Ecto neural progenitor cell (in vitro differentiated cells): ENCODE results near the gene TARS1.

Experiments
- DNase-seq: peaks from one replicate; pipeline ENCODE4 v3.0.0-alpha.2; 2018; ENCODE audit warnings: low spot score

The TARS1 gene

DNA sequence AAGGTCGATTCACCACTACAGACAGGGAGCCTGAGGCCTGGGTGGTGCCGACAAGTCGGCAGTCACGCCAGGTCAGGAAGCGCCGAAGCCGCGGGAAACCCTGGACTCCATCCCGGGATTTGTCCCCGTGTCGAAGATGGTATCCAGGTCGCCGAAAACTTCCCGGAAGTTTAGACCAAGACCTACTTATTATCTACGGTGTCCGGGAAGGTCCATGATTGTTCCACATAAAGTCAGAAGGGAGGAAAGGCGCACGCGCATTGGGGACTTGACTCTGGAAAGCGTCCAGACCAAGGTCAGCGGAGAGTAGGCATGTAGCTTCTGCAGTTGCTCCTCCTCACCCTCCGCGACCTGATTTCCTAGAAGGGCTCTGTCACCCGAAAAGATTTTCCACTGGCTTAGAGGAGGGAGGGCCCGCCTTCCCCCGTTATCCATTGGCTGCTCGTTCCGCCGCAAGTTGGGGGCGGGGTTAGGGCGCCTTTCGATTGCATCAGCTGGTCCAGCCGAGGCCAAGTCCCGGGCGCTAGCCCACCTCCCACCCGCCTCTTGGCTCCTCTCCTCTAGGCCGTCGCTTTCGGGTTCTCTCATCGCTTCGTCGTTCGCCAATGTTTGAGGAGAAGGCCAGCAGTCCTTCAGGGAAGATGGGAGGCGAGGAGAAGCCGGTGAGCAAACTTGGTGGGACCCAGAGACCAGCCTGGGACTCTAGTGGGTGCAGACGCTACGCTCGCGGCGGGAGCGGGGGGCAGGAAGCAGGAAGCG lies at the start of gene TARS1:
Gene TARS1, plus strand, starts transcription at position 484 of the 759 bp plus-strand sequence. Its CDS starts 122 bp downstream, at position 606.
- peak; percentile 97 for DNase-seq

DNA sequence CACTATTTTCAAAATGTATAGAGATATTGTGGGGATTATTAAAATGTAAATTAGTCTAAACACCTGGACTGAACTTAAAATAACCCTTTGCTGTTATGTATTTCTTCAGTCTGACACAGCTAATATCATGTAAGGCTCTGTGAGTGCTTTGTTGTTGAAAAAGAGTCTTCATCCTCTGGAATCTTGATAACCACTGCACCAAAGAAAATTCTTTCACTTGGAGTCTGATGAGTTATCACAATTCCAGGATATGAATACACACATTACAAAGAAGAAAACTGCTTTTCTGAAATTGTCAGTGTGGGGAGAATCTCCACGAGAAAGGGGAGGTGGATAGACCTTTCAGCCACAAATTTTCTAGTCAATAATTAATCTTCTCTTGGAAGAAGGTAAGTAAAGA lies 42.3 kb upstream of the TARS1 start:
- DNase-seq = no peak

DNA sequence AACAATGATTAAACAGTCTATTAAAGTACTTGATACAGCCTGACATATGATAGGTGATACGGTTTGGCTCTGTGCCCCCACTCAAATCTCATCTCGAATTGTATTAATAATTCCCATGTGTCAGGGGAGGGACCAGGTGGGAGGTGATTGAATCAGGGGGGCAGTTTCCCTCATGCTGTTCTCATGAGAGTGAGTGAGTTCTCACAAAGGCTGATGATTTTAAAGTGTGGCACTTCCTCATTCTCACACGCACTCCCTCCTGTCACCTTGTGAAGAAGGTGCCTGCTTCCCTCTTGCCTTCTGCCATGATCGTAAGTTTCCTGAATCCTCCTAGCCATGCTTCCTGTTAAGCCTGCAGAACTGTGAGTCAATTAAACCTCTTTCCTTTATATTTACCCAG lies 40.1 kb upstream of the TARS1 start:
- DNase-seq = no peak

DNA sequence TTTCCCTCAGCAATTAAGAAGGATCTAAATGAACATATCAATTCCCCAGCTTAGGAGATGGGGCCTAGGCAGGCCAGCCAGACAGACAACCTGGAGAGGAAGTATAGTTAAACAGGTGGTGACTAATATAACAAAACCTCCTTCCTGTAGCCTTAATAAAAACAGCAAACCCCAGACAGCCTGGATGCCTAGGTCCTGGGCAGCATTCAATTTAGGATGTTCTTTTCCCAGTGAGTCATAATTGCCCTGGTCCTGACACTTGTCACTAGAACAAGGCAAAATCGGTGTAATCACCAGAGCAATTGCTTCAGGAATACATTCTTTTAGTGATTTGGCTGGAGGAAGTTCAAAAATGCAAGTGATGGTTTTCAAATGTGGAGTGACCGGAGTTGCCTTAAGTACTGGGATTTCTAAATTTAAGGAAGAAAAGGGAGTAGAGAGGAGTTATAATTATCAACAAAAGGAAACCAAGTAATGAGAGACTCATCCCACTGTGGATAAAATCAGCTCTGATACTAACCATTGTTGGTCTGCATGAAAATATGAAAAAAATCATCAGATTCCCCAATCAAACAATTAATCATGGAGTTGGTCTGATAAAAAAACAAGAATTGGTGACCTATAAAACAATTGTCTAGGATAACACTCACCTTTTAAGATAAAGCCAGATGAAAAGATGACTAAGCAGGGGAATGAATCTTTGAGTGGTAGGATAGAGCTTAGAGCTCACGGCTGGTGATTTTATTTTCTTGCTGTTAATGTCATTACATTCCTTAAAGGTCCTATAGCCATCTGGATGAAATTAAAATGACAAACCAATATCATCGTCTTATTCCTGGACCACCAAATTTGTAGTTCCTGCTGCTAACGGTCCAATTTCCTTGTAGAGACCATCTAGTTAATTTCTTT lies 39.0 kb upstream of the TARS1 start:
- no peak for DNase-seq

DNA sequence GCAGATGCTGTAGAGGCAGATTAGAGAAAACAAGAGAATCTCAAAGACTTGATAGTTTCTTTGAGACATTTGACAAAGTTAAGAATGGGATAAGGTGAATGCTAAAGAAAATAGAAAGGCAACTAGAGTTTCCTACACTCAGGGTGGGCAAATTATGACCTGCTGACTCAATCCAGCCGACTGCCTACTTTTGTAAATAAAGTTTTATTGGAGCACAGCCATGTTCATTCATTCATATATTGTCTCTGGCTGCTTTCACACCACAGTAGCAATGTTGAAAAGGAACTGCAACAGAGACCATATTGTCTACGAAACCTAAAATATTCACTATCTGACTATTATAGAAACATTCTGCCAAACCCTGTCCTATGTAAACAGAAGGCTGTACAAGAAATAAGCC lies 37.6 kb upstream of the TARS1 start:
- DNase-seq = no peak

DNA sequence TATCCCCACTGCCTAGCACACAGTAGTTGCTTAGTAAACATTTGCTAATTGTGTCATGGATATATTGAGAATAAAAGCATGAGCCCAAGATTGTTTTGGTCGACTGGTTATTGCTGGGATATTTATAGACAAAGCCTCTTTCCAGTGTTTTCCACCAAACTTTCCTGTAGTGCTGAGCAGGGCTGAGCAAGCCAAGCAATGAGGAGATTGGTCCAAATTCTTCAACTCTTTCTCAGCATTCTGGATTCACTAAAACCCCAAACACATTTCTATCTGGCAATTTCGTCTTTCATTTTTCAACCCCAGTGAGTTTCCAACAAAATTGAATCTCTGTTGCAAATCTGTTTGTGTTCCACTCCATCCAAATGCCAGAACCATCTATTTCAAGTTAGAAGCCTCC lies 31.9 kb upstream of the TARS1 start:
- no peak for DNase-seq

DNA sequence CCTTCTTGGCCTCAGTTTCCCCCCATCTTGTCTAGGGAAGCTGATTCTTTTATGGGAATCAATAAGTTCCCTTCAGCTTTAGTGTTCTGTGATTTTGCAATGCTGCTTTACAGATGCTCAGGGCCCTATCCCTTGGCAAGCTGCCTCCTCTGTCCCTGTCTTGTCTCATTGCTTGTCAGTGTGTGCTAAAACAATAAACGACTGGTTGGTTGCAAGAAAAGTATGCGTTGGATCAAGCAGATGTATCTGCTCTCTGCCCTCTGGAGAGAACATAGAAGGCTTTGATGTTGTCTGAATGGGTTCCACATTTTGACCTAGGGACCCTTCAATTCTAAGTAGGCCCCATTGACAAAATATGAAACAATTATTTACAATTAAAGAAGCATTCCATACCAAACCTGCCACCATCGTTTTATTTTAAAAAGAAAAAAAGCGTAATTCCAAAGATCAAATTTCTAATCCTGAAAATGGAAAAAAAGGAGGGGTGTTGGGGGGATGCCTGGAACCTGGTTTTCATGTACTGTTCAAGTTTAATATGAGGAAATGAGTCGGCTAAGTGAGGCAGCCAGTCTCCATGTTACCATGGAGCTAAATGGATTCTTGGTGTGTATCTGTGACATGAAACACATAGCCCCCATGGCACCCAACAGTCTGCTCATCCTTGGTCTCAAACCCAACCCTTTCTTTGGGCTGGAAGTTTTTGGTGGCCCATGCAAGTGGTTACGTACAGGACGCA lies 31.2 kb upstream of the TARS1 start:
- DNase-seq = no peak

DNA sequence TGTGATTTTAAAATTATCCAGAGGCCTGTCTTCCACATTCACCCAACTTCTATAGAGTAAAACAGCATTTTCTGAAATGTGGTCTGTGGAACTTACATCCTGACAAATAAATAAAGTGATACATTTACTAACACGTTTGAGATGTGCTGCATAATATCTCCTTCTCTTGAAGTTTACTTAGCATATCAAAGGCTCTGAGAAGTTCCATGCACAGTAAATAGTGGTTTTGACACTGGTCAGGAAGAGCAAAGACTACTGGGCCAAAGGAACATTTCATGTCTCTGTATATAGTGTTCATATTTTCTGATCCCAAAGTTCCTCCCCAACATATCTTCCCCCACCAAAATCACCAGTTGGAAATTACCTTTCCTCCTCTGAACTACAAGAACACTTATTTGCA lies 30.5 kb upstream of the TARS1 start:
- DNase-seq = no peak

DNA sequence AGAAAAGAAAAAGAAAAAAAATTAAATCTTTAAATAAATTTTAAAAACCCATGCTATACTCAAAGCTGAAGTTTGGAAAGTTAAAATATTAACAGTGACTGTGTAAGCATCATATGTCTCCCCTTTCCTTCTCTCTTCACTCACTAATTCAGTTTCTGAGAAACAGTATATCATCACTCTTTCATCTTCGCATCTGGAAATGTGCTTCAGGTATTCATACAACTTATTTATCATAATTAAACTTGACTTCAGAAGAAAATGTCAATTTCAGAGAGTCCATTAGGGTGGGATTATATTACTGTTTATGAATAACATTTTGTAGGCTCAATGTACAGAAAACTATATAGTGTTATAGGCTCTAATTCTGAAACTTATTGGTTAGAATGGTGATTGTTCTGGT lies 29.3 kb upstream of the TARS1 start:
- DNase-seq = no peak

DNA sequence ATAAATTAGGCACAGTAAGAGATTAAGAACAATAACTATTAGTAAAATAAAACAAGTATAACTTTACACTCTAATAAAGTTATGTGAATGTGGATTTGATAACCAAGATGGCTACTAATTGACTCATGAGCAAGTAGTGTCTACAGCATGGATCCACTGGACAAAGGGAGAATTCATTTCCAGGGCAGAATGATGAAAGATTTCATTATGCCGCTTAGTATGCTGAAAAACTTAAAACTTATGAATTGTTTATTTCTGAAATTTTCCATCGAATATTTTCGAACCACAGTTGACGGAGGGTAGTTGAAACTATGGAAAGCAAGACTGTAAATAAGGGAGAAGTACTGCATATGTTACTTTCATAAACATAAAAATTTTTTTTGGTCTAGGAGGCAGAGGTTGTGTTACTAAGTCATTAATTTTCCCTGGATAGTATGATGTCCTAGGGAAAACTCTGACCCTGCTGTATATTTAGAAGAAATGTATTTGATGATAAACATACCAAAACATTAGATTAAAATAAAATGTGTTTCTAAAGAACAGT lies 24.9 kb upstream of the TARS1 start:
- no peak for DNase-seq

DNA sequence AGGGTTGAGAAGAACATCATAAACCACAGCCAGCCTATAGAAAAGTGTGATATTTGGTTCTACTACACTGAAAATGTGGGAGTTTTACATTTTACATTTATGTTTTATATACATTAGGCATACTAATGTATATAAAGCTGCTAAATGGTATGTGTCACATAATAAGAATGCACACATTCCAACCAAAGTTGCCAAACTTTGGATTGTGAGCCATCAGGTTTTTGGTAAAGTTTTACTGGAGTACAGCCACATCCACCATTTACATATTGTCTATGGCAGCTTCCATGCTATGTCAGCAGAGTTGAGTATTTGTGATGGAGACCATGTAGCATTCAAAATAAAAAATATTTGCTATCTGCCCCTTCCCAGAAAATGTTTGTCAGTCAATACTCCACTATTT lies 23.1 kb upstream of the TARS1 start:
- DNase-seq = no peak

DNA sequence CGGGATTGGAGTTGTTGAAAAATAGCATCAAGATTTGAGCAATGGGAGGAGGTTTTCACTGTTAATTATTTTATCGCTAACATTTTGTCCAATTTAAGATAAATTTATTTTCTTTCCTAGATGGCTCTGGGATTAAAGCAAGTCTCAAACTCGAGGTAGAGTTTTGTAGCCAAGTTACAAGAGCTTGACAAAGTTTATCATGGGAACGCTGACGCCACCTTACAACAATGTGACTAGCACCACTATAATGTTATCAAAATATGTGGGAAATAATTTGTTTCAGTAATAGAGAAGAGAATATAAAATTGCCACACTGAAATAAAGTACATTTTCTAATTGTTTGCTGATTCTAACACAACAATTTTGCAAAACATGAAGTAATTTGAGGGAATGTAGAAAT lies 19.8 kb upstream of the TARS1 start:
- no peak for DNase-seq

DNA sequence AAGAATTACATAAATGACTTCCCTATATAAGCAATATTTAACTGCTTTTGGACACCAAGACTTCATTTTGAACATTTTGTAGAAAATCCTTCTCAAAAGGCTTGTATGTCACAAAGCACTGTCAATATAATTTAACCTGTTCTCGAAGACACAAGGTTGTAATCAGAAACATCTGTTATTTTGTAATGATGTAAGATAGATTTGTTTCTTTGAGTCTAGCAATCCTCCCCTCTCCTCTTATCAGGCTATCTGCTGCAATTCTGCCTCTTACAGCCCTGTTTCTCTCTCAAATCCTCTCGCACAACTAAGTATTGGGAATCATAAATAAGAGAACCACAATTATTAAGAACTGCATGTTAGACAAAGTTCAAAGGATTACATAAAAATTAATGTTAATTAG lies 18.6 kb upstream of the TARS1 start:
- no peak for DNase-seq

DNA sequence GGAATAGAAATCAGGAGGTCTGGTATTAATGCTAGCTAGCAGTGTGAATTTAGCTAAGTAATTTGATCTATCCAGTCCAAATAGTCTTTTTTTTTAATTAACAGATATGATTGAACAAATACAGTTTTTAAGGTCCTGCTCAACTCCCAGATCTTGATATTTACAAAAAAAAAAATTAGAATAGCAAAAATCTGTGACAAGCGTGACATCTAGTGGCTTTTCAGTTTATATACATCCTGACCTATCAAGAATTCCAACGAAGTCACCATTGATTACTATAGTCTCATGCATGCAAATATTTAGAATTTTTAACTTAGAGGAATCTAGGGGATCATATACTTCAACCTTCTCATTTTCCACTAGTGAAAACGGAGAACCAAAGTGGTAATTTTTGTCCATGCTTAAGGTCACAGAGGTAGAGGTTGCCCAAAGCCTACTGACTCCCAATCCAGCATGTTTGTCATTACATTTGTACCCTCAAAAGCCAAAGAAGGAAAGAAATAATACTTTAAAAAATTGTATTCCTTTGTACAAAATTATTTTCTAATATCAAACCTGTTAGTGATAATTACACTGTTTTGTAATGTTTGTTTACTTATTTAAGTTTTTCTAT lies 17.6 kb upstream of the TARS1 start:
- DNase-seq = no peak

DNA sequence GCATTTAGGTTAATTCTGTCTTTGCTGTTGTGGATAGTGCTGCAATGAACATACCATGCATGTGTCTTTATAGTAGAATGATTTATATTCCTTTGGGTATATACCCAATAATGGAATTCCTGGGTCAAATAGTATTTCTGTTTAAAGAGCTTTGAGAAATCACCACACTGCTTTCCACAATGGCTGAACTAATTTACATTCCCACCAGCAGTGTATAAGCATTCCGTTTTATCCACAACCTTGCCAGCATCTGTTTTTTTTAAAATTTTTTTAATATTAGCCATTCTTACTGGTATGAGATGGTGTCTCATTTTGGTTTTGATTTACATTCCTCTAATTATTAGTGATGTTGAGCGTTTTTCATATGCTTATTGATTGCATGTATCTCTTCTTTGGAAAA lies 15.5 kb upstream of the TARS1 start:
- no peak for DNase-seq

DNA sequence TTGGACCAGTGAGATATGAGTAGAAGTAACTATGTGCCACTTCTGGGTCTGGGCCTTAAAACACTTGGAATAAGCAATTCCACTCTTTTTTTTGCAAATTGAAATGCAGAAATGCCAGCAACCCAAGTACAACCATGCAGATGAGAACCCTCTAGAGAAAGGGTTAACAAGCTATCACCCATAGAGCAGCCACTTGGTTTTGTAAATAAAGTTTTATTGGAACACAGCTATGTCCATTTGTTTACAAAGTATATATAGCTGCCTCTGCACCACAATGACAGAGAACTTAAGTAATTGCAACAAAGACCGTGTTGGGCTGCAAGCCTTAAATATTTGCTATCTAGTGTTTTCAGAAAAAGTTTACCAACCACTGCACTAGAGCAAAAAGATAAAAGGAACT lies 9.8 kb upstream of the TARS1 start:
- no peak for DNase-seq

DNA sequence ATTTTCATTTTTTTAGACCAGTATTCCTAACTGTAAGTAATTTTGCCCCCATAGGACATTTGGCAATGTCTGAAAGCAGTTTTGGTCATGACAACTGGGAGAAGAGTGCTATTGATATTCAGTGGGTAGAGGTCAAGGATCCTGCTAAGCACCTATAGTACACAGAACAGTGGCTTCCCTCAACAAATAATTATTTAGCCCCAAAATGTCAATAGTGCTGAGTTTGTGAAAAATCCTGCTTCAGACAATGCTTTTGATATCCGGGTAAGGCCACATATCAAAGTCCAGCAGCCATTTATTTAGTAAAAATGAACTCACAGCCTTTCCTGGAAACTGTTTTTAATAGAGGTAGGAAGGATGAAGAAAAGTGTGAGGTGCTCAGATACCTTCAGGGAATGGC lies 8.1 kb upstream of the TARS1 start:
- DNase-seq = no peak

DNA sequence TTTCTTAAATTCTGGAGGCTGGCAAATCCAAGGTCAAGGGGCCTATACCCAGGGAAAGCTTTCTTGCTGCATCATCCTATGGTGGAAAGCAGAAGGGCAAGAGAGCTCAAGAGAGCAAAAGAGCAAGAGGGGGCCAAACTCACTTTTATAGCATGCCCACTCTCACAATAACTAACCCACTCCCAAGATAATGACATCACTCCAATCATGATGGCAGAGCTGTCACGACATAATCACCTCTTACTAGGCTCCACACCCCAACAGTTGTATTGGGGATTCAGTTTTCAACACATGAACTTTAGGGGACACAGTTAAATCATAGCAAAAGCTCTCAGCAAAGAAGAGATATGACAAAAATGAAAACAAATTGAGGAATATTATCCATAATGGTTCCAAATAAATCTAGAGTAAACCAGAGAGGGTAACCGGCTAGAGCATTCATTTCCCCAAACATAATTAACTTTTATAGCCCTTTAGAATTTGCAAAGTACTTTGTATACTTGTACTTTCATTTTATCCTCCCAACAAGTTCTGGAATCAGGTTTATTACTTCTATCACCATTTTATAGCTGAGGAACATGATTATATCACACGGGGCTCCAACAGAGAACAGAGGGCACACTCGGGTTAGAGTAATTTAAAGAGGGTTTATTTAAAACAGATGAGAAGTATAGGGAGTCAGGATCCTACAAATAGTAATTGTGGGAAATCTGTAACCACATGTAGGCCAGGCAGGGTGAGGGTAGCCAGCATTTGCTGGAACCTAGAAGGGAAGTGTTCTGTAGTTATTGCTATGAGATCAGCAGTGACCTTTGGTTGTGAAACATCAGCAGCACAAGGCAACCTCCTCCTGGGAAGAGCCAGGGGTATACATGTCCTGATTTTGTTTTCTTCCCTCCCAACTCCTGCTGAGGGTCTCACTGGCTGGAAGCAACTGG lies 7.2 kb upstream of the TARS1 start:
- no peak for DNase-seq

DNA sequence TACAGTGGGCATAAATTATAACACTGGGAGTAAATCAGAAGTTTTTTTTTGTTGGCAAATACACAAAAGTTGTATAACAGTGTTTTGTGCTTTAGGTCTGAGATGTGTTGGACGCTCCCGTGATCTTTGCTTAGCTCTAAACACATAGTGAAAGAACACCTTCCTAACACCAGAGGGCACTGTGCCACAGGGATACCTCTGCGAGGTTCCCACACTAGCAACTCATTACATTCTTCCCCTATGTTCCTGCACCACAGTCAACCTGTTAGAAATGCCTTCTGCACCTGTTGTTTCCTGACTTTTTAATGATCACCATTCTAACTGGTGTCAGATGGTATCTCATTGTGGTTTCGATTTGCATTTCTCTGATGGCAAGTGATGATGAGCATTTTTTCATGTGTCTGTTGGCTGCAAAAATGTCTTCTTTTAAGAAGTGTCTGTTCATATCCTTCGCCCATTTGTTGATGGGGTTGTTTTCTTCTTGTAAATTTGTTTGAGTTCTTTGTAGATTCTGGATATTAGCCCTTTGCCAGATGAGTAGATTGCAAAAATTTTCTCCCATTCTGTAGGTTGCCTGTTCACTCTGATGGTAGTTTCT lies 4.8 kb upstream of the TARS1 start:
- peak; percentile 58 for DNase-seq

DNA sequence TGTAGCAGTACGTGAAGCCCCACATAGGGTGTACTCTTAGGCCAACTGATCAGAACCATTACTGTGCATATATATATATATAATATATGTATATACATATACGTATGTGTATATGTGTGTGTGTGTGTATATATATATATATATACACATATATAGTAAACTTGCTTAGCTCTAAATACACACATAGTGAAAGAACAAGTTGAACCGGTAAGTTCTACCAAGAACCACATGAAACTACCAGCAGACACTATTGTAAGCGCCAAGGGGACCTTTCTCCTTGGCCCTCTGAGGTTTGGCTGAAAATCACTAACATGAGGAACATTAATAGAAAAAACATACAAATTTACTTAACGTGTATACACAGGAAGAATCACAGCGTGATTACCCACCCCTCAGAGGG lies 1.8 kb upstream of the TARS1 start:
- no peak for DNase-seq
